Fibroblast of skin of right quadriceps (primary cell): Measurements from ENCODE around the gene GGA3.
"Not testable (repeated sequence)": the region's sequence is repeated elsewhere in the genome, so short reads cannot be mapped to it uniquely, and the experiment has no call there.

Source experiments
- DNase-seq: peaks from one replicate; pipeline ENCODE4 v3.0.0-alpha.2; 2013

Gene GGA3

GRCh38 chr17:75261336-75262111, at the start of gene GGA3, which contains the start of gene MRPS7:
GGA3 (minus strand) TSS chr17:75261606; CDS start chr17:75261587, 19 bp downstream.
MRPS7 (plus strand) TSS chr17:75261879; CDS start chr17:75261901, 22 bp downstream.
- peak; percentile 93 for DNase-seq

- DNase-seq: no peak
Measured at GRCh38 chr17:75308732-75309629, 47.6 kb upstream of the GGA3 start.

- no peak for DNase-seq
Measured at GRCh38 chr17:75307957-75308731, 46.7 kb upstream of the GGA3 start.

- DNase-seq: no peak
Measured at GRCh38 chr17:75301502-75302206, 40.2 kb upstream of the GGA3 start.

GRCh38 chr17:75301049-75301448, 39.6 kb upstream of the GGA3 start:
- no peak for DNase-seq

- no peak for DNase-seq
Measured at GRCh38 chr17:75300280-75300679, 38.9 kb upstream of the GGA3 start.

GRCh38 chr17:75295201-75296158, 34.1 kb upstream of the GGA3 start:
- no peak for DNase-seq

GRCh38 chr17:75292810-75293448, 31.5 kb upstream of the GGA3 start:
- DNase-seq: not testable (repeated sequence)

GRCh38 chr17:75289832-75290337, 28.5 kb upstream of the GGA3 start:
- peak; percentile 48 for DNase-seq

- peak; percentile 98 for DNase-seq
Measured at GRCh38 chr17:75289115-75289831, 27.9 kb upstream of the GGA3 start, which contains the start of gene SLC25A19. SLC25A19 (minus strand) TSS chr17:75289433; CDS start chr17:75286764, 2,669 bp downstream.

GRCh38 chr17:75288770-75289114, 27.3 kb upstream of the GGA3 start:
- DNase-seq: no peak

- DNase-seq: no peak
Measured at GRCh38 chr17:75288359-75288758, 27.0 kb upstream of the GGA3 start.

- no peak for DNase-seq
Measured at GRCh38 chr17:75287221-75287620, 25.8 kb upstream of the GGA3 start.

GRCh38 chr17:75285123-75285522, 23.7 kb upstream of the GGA3 start:
- DNase-seq: no peak

GRCh38 chr17:75280189-75280588, 18.8 kb upstream of the GGA3 start:
- DNase-seq: not testable (repeated sequence)

GRCh38 chr17:75277664-75278071, 16.3 kb upstream of the GGA3 start:
- peak; percentile 59 for DNase-seq

GRCh38 chr17:75273977-75274708, 12.7 kb upstream of the GGA3 start:
- peak; percentile 54 for DNase-seq

- no peak for DNase-seq
Measured at GRCh38 chr17:75272848-75273184, 11.4 kb upstream of the GGA3 start.
